Fibroblast of upper back skin (primary cell): Measurements from ENCODE around the gene SIL1.

ENCODE experiments used
- DNase-seq: peaks from one replicate; pipeline ENCODE4 v3.0.0-alpha.2; 2013

The SIL1 gene

DNA sequence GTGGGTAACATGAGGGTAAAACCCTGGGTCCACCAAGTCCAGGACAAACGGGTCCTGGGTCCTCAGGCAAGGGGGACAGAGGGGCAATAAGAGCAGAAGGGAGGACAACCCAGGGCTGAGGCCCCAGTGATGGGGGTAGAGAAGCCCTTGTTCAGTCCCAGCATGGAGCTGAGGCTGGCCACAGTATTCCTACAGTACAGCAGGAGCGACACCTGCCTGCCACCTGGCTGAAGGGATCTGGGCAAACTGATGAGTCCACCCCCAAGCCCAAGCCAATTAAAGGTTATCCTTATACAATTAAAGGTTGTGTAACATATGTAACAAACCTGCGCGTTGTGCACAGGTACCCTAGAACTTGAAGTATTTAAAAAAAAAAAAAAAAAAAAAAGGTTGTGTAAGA lies 225.3 kb downstream of the SIL1 start:
- DNase-seq, result no peak

DNA sequence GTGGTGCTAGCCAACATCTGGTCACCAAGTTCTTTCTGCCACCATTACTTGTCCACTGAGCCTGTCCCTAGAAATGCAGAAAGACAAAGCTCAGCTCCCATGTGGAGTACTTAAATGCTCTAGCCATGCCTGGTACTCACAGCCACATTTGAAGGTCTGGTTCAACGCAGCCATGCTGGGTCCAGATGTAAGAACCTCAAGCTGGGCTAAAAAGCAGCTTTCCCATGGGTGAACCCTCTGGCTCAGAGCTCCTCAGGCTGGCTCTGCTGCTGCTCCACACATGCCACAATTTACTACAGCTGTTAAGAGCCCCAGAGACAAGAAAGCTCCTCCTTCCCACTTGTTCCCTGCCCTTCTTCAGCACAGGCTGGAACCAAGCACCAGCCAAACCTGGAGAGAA lies 225.9 kb downstream of the SIL1 start:
- DNase-seq, result no peak

DNA sequence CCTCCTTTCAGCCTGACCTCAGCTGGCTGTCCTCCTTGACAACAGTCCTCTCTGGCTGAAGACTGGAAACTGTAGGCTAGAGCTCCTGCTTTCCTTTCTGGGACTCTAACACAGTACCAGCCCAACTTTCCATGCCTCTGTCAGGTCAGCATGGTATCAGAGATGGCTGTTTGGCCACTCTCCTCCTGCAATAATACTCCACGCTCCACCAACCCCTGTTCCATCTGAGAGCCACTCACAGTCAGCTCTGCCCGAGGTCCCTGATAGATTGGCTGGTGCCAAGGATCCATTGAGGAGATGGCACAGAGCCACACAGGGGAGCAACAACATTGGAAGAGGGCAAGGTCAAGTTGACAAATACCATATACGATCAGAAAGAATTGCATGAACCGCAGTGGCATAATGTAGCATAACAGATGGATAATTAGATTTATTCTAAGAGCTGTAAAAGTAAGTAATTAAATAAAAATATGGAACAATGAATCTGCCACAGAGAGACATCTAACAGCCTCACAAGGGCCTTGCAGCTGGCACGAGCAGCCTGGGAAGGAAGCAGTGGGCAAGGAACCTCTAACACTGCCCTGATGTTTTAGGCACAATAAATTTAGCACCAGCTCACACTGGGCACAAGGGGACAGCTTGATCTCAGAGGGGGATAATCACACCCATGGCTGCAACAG lies 228.7 kb downstream of the SIL1 start:
- DNase-seq, result no peak

DNA sequence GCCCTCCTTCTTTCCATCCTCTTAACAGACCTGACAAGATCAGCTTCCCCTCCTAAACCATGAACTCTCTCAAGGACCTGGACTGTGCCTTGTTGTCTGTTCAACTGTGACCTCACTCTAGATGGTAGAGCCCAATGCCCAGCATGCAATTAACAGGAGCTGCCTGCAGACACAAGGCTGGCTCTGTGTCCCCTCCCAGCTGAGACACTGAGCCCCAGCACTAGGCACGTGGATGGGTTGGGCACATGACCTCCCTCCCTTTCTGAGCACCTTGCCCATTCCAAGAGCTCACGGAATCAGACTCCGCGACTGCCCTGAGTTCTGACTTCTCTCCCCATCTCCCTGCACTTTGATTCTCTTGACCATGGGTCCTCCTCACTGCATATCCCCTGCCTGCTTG lies 229.6 kb downstream of the SIL1 start:
- DNase-seq, result no peak

DNA sequence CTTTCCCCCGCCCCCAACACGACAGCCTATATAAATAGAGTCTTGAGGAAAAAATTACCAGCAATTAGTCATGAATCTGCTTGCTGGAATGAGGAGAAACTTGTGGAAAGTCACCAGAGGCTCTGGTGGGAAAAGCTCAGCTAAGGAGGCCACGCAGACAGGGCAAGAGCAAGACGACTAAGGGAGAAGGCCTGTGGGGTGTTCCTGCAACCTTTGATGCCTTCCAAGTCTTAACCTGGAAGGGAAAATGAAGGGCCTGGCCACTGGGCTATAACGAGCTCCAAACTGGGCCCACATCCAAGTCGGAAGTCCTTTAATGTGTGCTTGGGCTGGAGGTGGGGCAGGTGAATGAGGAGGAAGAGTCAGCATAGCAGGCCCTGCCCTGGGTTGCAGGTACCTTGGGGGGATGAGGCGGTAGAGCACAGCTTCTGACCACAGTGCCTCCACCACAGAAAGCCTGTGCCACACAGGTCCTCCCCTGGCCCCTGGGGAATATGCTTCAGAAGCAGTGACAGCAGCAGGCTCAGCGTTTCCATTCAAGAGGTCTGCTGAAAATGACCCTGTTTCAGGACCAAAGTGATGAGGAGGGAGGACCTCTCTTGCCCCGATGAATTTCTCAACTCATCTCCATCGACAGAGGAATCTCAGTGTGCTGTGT lies 230.2 kb downstream of the SIL1 start:
- DNase-seq, result peak; percentile 48

DNA sequence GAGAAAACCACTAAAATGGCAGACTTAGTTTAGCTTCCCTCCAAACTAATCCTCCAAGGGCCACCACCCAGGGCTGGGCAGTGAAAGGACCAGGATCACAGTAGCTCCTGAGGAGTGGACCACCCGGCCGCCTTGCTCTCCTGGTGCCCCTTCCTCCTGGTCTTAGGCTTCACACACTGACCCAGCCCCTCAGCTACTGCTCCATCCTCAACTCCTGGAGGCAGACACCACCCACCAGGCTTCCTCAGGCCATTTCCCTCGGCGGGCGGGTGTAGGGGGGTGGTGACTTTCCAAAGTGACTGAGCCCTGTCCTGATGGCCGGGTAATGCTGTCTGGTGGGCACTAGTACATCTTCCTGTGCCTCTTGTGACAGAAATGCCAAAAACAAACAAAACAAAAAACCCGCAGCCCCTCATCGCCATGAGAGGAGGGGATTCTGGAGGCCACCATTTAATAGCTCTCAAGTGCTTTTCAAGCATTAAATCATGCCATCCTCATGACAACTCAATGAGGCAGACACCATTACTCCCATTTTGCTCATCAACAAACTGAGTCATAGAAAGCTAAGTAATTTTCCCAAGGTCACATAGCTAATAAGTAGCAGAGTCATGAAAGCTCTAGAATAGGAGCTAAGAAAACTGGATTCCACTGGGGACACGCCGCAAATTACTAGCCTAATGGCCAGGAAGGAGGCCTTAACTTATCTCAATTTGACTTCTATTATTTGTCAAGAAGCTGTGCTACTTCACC lies 231.8 kb downstream of the SIL1 start:
- DNase-seq, result no peak

DNA sequence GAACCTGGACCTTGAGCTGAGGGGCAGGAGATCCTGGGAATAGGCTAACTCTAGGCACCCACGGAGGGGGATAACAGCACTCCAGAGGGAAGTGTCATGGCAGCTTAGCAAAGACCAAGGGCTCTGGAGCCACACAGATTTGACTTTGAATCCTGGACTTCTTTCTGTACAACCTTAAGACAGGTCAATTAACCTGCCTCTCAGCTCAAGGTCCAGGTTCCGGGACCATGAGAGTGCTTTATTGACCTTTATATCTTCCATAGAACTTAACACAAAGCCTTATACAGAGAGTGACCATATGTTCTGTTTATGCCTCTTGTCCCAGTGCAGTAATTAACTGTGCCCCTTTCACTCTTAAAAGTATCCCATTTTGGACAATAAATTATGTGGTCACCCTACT lies 232.5 kb downstream of the SIL1 start:
- DNase-seq, result no peak

DNA sequence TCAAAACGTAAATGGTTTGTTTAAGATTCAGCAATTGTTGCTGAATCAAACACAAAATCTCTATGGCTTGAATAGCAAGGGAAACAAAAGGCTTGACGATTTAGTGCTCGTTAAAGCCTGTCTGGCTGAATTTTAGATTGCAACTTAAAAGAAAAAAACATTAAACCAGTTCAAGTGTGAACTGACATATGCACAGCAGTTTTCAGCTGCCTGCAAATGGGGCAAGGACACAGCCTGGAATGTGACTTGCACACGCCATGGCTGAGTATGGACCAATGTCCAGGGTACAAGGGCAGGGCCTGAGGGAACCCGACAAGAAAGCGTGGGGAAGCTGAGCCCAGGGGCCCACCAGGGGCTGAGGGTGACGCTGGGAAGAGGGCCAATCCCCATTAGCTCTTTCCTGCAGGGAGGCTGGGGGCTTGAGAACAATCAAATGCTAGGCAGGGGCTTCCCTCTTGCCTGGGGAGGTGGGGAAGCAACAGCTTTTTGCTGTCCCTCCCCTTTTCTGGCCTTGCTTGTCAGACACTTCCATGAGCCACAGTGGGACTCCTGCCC lies 233.4 kb downstream of the SIL1 start:
- no peak for DNase-seq

DNA sequence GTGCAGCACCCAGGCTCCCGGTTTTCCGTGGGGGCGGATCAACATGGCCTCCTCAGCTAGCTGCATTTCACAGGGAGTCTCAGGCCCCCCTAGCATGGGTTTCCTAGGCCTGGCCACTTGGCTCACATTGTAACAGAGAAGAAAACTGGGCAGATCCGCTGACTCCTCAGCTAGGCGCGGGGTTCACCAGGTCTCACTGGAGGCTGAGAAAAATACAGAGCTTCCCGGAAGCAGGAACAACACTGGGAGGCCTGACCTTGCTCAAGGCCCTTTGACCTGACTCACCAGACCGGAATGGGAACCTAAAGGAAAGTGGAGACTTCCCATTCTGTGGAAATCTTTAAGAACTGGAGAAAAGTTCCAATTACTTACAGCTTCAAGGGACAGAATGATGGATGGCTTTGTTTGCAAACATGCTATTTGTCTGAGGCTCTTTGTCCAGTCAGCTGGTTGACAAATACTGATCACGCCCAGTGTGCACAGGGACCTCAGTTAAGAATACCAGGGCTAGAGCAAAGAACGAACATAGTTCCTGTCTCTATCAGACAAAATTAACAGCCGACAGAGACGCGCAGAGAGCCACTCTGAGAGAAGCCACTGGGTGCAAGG lies 234.3 kb downstream of the SIL1 start:
- DNase-seq, result no peak

DNA sequence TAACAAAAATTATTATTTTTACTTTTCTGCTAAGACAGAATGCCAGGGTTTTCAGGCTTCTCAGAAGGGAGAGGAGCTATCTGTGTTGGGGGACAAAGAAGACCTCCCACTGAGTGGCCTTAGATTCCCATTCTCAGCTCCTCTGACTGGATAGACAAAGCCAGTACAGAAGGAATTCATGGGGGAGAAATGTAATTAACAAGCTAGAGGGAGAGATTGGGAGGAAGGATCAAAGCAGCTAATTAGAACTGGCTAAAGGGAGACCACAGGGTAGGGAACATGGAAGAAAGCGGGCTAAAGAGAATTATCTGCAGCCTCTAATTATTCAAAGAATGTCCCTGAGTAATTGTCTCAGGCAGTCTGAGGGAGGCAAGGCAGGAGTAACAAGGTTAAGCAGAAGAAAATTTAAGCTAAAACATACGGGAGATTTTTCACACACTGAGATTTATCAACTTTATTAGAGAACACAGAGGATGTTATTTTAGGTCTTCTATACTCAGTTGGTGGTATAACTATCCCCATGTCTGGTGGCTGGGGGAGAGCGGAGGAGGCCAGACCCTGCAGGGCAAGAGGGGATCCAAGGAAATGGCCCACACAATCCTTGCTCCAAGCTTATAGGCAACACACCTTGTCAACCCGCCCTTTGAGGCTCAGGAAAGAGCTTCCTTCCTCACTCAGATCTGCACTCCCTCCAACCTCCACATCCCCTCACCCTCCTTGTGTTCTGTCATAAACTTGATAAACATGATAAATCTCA lies 235.4 kb downstream of the SIL1 start:
- DNase-seq, result no peak

DNA sequence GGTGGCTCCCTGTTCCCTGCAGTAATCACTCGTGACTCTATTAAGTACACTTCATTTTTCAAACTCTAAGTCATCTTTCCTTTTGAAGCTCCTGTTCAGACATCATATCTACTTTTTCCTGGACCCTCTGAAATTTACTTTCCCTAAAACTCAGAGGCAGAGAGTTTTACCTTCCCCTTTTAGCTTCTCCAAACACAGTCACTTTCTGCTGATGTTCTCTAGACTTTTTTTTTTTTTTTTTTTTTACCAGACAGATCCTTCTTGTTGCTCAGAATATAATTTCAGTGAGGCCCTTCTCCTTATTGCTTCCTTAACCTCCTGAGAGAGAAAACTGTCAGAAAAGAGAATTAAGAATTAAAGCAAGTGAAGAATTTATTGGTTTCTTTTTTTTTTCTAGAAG lies 236.4 kb downstream of the SIL1 start:
- no peak for DNase-seq

DNA sequence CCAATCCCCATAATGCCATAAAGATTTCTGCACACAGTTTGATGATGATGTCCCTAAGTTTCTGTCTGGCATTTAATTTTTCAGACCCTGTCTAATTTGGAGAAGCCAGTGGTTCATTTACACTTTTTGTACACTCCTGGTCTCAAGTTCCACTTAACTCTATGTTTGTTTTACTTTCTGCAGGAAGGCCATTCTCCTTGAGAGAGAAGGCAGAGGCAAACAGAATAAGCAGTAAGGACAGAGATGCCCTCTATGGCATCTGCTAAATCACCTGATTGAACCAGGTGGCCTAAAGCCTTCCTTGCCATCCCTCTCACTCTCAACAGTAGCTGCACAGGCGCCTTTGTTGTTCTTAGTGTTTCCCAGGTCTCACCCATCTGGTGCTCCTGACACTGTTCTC lies 236.9 kb downstream of the SIL1 start:
- DNase-seq, result no peak

DNA sequence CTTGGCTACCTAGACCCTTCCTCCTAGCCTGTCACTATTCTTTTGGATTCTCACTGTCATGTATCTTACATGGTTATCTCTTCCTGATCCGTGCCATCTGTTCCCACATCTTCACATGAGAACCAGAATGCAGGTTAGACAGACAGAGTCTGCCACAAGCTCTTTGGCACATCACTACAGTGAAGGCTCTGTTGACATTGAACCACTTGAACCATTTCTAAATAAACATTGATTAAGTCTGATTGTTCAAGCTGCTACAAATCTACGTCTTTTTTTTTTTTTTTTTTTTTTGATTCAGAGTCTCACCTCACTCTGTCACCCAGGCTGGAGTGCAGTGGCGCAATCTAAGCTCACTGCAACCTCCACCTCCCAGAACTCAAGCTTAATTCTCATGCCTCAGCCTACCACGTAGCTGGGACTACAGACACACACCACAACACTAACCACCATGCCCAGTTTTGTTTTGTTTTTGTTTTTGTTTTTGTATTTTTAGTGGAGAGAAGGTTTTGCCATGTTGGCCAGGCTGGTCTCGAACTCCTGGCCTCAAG lies 237.9 kb downstream of the SIL1 start:
- no peak for DNase-seq

DNA sequence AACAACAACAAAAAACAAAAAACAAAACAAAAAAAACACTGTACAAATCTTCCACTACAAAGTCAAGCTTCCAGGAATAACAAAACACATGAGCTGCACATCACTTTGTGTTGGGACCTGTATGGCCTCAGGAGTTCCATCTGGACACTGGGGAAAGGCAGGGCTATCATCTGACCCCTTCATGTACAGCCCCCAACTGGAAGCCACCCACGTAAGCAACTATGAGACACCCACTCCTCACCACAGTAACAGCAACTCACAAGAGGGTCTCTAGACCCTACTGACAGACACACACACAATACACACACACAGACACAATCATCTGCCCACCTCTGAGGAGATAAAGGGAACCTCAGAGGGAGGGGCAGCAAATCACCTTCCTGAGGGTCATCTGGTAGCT lies 241.4 kb downstream of the SIL1 start:
- DNase-seq, result no peak

DNA sequence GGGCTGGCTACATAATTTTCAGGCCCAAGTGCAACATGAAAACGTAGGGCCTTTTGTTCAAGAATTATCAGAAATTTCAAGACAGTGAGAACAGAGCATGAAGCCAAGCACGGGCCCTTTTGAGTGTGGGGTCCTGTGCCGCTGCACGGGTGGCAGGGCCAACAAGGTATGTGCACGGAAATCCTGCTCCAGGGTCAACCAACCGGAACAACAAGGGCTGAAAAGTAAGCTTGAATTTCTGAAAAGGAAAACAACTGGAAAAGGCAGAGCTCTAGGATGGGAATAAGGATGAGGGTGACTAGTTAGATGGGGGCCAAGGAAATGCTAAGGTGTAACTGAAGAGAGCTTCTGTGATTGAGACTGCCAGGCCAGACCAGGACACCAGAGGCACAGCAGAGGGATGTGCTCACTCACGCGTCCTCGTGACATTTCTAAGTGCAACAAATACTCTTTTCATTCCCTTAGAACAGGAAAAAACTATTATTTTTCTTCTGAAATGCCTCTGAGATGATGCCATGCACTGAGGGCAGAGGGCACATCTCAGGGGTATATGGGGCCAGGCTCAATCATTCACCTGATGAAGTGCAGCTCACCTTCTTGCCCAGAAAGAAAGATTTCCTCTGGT lies 242.4 kb downstream of the SIL1 start:
- DNase-seq, result no peak

DNA sequence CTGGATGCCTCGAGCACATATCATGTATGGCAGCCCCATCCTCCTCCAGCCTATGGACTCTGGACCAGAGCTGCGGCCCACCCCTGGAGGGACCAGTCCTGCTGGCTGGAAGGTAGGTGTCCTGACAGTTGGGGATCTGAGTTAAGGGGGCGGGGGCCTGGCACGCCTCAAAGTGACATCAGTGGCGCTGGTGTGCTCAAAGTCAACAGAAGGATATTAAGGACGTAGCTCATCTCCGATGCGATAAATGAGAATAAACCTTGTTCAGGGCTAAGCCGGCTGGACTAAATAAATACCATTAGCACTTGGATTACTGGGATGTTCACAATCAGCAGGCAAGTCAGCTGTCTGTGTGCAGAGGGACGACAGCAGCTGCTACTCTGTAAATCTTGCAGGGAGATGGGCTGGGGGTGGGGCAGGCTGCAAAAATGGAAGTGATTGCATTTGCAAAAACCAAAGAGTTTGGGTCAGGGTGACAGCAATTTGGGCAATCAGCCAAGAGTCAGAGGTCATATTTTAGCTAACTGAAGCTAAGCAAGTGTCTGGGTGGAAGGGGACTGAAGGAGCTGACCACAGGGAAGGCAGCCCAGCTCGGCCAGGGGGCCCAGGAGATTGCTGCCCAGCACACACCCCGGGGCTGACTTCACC lies 243.0 kb downstream of the SIL1 start:
- no peak for DNase-seq

DNA sequence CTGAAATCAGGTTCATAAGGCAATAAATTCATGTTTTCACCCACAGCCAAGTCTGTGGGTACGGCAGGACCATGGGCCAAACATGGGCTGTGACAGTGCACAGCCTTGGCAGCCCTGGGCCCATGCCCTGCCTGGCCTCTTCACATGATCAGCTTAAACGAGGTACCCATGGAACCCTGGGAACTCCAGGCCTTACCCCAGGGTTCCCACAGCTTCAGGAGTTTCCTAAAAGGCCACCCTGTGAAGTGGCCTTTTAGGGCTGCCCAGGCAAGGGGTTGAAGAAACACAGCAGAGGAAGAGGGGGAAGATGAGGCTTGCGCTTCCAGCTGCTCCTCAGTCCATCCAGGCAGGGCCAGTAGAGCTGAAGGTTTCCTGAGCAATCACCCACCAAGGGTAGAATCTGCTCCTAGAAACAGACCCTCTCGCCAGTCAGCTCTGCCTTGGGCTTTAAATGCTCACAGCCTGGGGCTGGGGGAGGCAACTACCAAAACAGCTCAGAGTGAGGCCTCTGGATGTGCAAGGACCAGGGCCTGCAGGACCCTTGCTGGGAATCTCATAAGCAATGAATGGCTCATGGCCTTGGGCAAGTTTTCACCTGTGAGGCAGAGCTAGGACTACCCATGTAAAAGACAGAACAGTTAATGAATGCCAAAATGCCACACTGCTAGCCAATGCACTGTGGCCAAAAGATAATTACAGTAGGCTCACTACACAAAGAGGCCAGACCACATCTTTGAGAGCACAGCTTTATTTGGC lies 243.7 kb downstream of the SIL1 start:
- DNase-seq, result no peak

DNA sequence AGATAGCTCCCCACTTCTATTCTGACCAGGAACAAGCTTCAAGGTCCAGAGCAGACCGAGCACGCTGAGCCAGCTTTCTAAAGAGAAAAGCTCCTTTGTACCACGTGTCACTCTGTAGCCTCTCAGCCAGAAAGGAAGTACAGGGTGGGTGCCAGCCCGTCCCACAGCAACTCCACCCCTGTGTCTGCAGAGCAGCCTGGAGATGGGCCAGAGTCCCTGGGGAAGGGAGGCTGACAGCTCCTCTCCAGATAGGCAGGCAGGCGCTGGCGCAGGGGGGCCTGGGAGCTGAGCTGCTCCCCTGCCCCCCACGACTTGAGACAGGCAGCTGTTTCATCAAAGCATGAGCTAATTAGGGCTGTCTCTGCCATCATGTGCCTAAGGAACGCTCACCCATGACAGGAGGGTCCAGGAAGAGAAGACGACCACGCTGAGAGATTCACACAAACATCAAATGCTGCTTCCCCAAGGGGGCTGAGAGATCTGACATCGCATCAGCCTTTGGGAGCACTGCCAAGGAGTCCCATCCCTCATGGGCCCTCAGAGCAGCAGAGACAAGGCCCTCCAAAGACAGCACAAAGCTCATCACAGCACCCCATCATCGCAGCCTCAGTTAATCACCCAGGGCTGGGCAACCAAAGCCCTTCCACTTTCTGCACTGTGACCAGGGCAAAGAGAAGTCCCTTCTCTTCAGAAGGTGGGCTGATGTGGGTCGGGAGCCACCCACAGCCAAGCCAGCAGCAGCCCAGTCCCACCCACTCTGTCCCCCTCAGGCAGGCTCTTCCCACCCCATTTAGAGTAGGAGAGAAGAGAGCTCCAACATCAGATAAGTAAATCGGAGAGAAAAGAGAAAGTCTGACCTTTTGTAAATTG lies 244.5 kb downstream of the SIL1 start:
- peak; percentile 68 for DNase-seq

DNA sequence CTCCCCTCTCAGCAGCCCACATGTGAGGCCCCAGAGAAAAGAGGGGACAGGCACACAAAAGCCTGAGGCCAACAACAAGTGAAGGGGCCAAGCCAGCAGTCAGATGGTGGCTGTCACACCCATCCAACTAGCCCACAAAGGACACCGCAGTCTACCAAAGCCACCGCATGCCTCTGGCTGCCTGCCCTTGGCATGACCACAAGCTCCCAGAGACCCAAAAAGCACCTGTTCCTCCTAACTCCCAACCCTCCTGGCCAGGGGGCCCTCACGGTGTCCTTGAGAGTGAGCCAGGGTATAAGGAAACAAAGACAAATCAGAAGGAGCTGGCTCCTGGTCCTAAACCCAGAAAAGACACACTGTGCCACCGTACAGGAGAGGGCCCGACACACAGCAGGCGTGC lies 245.2 kb downstream of the SIL1 start:
- DNase-seq, result no peak
